HUDEP-2 (cell line): Measurements from ENCODE around the gene ANKRD50.

ENCODE experiments used
- DNase-seq, 76 experiments: peaks; one replicate each; lab custom pipeline; 2025; ENCODE audit not compliant: unreplicated experiment in 76 of 76; lab: John Stamatoyannopoulos, UW

Gene ANKRD50

GRCh38 chr4:124712372-124713184 is at the start of gene ANKRD50:
Gene ANKRD50 (minus strand): TSS chr4:124712732. CDS start chr4:124710511, 2,221 bp downstream.
- peak in 75 of 76 experiments; percentile 25 to 93 (median 78) for DNase-seq

- DNase-seq = no peak
Observed at GRCh38 chr4:124757126-124757525, 44.6 kb upstream of the ANKRD50 start.

- DNase-seq = no peak
Observed at GRCh38 chr4:124754681-124755080, 42.1 kb upstream of the ANKRD50 start.

DNA sequence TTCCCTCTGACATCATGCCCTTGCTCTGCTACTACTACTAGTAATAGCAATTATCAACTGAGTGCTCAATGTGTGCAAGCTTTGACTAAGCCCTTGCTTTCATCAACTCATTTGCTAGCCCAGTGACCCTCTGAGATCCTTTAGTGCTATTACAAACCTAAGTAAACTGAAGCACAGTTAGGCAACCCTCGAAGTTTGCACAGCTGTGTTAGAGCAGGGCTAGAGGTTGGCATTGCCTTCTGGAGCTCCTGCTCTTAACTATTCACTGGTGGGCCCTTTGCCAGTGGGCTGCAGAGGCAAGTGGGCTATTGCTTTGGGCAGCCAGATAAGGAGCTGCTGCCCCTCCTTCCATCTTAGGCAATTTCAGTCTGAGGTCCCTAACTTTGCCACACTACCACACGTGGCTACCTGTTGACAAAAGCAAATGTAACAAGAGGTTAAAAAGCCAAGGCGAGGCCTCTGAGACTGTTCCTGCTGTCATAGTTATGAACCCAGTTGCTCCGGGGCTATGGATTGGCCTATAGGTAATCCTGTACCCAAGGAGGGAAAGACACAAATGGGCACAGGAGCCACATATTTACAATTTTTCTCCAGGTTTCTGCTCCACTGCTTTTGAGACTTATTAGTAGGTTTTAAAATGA is 41.5 kb upstream of the ANKRD50 start:
- DNase-seq = no peak

- DNase-seq = no peak
Observed at GRCh38 chr4:124749421-124749820, 36.9 kb upstream of the ANKRD50 start.

- no peak for DNase-seq
Observed at GRCh38 chr4:124748965-124749364, 36.4 kb upstream of the ANKRD50 start.

- no peak for DNase-seq
Observed at GRCh38 chr4:124745985-124746801, 33.7 kb upstream of the ANKRD50 start.

- DNase-seq = no peak
Observed at GRCh38 chr4:124743711-124744110, 31.2 kb upstream of the ANKRD50 start.

DNA sequence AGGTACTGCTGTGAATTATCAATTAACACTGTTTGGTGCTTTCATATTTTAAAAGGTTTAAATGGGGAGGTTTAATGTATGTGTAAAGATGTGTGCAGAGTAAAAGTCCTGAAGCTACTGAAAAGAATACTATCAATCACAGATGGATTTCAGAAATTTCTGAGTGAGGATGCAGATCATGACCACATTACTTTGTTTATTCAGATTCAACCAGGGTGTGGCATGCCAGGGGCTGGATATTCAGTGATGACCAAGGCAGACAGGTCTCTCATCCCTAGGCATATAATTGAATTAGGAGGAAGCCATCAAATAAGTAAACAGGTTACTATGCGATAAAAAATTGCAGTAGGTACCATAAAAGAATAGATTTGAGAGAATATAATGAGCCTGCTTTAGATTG is 28.0 kb upstream of the ANKRD50 start:
- DNase-seq = no peak

GRCh38 chr4:124738994-124739393 is 26.5 kb upstream of the ANKRD50 start:
- no peak for DNase-seq

DNA sequence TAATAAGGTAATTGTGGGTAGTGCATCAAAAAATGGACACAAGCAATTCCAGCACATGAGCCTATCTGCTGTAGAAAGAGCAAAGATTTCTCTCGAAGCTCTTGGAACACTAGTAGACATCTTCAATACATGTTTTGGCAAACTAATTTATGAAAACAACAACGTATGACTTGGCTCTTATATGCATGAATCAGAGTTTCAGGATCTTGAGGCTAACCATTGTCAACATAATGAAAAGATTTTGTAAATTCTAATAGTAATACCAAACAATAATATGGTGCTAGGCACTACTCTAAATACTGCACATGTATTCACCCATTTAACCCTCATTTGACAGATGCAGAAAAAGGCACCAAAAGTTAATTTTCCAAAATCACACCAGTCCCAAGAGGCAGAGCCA is 25.1 kb upstream of the ANKRD50 start:
- no peak for DNase-seq

GRCh38 chr4:124736526-124736925 is 24.0 kb upstream of the ANKRD50 start:
- no peak for DNase-seq

GRCh38 chr4:124727331-124727890 is 14.9 kb upstream of the ANKRD50 start:
- DNase-seq = no peak

DNA sequence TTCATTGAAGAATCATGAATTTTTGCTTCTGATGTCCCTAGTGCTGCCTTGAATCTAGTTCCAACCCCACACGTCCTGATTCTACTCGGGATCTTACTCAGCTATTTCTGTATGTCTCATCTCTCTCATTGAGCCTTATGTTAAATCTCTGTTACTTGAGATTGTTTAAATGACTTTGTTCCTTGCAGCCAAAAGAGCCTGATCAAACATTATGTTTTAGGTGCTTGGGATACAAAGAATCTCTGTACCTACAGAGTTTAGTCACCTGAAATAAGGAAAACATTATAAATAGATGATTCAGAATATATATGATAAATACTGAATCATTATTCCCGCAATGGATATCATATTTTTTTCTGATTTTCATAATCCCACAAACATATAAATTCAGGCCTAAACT is 13.7 kb upstream of the ANKRD50 start:
- no peak for DNase-seq

- no peak for DNase-seq
Observed at GRCh38 chr4:124722071-124722470, 9.5 kb upstream of the ANKRD50 start.

- DNase-seq = no peak
Observed at GRCh38 chr4:124717101-124717500, 4.6 kb upstream of the ANKRD50 start.

- peak in 73 of 76 experiments; percentile 2 to 77 (median 50) for DNase-seq
Observed at GRCh38 chr4:124713185-124713592, 657 bp upstream of the ANKRD50 start.

GRCh38 chr4:124711471-124712371 is 811 bp downstream of the ANKRD50 start:
- peak in 64 of 76 experiments; percentile 2 to 67 (median 30) for DNase-seq

DNA sequence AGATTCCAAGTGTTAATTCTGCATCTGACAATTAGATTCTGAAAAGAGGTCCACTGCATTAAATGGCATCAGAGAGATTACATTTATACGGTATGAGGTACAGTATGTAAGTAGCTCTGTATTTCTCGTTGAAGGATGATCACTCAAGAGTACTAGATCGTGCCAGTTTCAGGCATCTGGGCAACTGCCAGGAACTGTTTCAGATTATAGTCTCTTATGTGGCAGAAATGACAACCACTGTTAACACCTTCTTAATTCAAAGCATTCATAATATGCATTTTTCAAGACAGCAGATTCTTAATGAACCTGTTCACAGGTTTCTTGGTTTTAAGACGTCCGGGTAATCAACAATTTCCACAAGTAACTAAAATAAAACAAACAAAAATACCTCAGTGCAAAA is 1.6 kb downstream of the ANKRD50 start:
- peak in 15 of 76 experiments; percentile 0 to 30 (median 10) for DNase-seq
